NK-92 treated with Interleukin-12 subunit alpha and Interleukin-12 subunit beta, amount 100 ng/mL, for 24 hours (cell line): ENCODE data around the gene FAM234A.

Source experiments
- DNase-seq: peaks from one replicate; lab custom pipeline; 2025; lab: John Stamatoyannopoulos, UW

FAM234A gene

DNA sequence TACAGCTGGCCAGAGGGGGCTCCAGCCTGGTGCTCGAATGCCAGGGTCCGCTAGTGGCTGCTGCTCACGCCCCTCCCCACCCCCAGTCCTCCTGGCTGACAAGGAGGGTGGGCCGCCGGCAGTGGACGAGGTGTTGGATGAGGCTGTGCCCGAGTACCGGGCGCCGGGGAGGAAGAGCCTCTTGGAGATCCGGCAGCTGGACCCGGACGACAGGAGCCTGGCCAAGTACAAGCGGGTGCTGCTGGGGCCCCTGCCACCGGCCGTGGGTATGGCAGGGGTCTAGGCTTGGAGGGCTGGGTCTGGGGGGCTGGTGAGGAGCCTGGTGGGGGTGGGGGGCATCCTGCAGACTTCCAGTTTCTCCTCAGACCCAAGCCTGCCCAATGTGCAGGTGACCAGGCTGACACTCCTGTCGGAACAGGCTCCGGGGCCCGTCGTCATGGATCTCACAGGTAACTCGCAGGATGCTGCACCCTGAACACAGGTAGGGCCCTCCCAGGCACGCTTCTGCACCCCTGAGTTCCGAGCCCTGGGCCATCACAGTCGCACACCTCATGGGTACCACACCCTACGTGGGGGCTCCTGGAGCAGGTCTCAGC is 47.1 kb downstream of the FAM234A start:
- no peak for DNase-seq

DNA sequence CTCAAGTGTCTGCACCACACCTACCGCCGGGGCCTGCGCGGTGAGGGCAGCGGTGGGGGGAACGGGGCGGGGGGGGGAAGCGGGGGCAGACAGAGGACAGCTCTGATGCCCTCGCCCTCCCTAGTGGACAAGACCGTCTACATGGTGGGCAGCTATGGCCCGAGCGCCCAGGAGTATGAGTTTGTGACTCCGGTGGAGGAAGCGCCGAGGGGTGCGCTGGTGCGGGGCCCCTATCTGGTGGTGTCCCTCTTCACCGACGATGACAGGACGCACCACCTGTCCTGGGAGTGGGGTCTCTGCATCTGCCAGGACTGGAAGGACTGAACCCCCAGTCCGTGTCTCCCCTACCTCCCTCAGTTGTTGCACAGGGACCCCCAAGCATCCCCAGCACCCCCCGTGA is 47.9 kb downstream of the FAM234A start:
- DNase-seq = no peak

DNA sequence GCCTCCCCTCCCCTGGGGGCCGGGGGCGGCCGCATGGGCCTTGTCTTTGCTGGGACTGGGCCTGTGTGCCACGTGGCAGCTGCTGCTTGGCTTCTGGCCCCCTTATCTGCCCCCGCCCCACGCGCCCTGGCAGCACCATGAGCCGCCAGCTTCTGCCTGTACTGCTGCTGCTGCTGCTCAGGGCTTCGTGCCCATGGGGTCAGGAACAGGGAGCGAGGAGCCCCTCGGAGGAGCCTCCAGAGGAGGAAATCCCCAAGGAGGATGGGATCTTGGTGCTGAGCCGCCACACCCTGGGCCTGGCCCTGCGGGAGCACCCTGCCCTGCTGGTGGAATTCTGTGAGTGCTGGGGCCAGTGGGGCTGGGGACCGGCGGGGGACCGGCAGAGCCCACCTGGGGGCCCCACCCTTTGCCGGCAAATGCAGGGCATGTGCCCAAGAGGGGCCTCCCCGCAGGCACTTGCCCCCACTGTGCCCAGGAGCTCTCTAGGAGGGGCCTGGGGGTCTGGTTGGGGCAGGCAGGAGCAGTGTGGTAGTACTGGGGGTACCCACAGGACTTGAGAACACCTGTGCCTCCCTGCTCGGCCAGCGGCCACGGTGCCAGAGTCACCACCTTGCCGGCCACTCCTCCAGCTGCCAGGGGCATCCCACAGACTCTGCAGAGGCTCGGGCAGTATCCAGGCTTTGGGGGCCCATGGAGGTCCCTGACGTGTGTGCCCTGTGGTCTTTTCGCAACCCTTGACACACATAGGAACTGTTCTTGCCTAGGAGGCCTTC is 48.6 kb downstream of the FAM234A start, which contains the start of gene PDIA2:
Gene PDIA2 (plus strand): TSS at position 132 of the 773 bp plus-strand sequence. CDS start 6 bp downstream, at position 138.
- no peak for DNase-seq

DNA sequence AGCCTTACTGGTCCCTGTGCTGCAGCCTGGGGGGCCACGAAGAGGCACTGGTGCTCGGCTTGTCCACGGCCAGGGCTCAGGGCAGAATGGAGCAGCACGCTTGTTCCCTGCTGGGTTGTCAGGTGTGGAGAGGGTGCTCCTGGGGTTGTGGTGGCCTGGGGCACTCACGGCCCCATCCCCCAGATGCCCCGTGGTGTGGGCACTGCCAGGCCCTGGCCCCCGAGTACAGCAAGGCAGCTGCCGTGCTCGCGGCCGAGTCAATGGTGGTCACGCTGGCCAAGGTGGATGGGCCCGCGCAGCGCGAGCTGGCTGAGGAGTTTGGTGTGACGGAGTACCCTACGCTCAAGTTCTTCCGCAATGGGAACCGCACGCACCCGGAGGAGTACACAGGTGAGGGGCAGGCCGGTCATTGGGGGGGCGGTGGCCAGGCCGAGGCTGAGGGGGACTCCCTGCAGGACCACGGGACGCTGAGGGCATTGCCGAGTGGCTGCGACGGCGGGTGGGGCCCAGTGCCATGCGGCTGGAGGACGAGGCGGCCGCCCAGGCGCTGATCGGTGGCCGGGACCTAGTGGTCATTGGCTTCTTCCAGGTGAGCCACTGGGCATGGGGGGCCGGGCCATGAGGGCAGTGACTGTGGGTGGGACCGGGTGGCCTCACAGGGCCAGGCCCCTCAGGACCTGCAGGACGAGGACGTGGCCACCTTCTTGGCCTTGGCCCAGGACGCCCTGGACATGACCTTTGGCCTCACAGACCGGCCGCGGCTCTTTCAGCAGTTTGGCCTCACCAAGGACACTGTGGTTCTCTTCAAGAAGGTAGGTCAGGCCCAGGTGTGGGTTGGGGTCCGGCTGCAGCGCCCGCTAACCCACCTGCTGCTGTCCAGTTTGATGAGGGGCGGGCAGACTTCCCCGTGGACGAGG is 49.8 kb downstream of the FAM234A start:
- DNase-seq = no peak

DNA sequence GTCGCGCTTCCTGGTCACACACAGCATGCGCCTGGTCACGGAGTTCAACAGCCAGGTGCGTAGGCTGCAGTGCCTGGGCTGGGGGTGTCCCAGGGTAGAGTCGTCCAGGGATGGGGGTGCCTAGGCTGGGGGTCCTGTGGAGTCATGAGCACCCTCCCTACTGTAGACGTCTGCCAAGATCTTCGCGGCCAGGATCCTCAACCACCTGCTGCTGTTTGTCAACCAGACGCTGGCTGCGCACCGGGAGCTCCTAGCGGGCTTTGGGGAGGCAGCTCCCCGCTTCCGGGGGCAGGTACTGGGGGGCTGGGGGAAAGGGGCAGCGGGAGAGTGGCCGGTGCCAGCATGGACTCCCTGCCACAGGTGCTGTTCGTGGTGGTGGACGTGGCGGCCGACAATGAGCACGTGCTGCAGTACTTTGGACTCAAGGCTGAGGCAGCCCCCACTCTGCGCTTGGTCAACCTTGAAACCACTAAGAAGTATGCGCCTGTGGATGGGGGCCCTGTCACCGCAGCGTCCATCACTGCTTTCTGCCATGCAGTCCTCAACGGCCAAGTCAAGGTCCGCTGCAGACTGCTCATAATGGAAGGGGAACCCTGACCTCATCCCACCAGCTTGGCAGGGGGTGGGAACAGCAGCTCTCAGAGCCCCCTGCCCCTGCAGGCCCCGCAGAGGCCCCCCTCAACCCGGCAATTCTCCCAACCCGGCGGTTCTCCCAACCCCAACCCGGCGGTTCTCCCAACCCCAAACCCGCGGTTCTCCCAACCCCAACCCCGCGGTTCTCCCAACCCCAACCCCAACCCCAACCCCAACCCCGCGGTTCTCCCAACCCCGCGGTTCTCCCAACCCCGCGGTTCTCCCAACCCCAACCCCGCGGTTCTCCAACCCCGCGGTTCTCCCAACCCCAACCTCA is 50.8 kb downstream of the FAM234A start:
- DNase-seq = no peak

DNA sequence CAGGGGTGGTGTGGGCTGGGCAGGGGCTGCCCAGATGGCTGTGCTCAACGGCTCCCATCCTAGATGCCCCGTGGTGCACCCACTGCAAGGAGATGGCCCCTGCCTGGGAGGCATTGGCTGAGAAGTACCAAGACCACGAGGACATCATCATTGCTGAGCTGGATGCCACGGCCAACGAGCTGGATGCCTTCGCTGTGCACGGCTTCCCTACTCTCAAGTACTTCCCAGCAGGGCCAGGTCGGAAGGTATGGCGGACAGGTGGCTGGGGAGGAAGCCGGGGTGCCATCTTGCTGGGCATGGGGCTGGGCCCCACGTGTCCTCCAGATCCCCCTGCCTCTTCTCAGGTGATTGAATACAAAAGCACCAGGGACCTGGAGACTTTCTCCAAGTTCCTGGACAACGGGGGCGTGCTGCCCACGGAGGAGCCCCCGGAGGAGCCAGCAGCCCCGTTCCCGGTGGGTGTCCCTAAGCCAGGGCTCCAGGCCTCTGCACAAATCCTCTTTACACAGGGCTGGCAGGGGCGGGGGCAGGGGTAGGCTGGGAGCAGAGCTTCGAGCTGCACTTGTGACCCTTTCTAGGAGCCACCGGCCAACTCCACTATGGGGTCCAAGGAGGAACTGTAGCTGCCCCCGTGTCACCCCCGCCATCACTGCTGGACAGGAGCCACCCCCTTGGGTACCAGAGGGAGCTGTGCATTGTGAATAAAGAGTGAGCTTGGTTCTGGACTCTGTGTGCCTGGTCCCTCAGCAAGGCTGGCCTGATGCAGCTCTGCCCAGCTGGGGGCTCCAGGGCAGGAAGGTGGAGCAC is 52.1 kb downstream of the FAM234A start:
- no peak for DNase-seq

DNA sequence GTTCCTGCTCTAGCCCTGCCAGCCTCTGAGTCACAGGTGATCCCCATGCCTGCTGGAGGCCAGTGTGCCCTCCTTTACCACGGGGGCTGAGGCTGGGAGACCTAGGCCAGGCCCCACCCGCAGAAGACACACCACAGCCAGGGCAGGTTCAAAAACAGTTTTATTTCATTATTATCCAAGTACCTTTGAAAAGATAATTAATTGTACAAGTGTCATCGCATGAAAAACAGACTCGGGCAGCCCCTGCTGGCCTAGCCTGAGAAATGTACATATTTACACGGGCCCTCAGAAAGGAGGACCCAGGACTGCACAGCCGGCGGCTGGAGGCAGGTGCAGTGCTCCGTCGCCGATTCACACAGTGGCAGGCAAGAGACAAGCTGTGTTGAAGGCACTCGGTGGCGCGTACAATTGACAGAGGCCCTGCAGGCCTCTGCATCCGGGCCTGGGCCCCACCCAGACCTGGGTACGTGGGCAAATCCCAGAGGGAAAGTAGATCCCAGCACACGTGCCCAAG is 52.7 kb downstream of the FAM234A start:
- no peak for DNase-seq

DNA sequence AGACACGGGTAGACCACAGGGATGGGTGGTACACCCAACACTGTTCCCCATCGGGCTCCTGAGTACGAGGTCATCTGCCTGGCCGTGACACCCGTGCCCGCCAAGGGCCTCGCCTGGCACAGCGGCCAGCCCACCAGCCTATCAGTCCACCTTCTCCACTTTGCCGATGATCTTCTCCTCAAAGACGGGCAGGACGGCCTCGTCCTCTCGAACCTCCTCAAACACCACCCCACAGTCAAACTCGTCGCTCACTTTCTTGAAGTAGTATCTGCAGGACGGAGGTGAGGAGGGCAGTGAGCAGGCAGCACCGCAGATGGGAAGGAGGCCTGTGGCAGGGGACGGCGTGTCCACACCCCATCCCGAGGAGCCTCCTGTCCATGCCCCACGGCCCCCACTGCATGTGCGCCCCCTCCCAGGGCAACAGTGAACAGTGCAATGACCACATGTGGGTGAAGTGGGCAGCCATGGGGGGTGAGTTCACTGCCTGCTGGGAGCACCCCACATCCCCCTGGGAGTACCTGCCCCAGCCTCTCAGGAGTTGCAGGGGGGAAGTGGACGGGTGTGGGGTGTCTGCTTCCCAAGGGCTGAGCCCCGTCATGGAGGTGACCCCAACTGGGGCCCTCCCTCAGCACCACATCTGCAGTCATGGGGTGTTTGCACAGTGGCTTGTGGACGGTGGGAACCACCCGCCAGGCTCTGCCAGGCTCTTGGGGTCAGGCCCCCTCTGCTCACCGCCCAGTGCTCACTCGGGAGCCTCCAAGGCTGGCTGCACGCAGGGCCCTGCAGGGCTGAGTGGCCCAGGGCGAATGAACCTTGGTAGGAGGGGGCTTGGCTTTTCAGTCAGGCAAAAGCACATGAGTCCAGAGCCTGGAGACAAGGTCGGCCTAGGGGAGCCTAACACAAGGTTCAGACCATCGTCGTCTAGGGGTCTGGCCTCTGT is 53.6 kb downstream of the FAM234A start:
- DNase-seq = no peak

DNA sequence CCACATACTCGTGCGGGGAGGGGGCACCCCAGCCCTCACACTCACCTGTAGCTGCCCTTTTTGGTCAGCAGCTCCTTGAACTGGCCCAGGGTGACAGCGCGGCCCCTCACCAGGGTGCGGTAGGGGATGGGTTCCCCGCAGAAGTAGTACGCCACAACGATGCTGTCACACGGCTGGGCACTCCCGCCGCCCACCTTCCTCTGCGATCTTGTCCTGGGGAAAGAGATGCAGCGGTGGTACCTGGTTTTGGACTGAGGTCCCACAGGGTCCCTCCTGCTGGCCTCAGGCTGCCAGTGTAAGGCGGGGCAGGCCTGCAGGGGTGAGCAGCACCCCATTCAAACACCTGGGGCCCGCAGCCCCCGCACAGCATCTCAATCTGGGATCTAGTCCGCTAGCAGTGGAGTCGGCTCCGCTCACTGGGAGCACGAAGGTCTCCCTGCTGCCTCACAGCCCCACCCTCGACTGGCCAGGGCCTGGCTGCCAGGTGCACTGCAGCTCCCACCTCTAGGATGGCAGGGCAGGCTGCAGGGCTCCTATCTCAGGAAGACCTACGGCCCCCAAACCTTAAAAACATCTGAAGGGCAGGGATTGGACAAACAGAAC is 54.9 kb downstream of the FAM234A start:
- no peak for DNase-seq

DNA sequence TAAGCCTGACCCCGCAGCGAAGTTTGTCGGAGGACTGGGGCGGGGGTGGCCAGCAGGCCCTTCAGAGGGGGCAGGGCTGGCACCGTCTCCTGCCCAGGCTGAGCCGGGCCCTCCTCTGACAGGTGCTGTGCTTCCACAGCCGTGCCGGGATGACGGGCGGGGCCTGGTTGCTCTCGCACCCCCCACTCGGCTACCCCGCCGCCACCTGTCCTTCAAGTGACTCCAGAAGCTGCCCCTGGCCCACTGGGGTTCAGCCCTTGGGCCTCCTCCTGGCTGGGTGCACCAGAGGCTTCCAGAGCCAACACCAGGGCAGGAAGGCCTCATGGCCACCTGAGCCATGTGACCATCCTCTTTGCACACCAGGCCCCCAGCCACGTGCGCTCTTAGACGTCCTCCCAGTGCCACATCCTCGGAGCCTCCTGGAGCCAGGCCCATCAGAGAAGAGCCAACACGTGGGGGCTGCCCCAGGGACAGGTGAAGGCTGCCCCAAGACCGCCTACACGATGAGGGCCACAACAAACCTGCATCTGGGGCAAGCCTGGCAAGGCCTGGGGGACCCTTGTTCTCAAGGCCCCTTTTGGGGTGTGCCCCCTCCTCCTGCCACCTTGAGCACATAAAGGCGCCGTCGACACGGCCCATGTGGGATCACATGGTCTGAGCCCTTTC is 55.5 kb downstream of the FAM234A start:
- DNase-seq = no peak

DNA sequence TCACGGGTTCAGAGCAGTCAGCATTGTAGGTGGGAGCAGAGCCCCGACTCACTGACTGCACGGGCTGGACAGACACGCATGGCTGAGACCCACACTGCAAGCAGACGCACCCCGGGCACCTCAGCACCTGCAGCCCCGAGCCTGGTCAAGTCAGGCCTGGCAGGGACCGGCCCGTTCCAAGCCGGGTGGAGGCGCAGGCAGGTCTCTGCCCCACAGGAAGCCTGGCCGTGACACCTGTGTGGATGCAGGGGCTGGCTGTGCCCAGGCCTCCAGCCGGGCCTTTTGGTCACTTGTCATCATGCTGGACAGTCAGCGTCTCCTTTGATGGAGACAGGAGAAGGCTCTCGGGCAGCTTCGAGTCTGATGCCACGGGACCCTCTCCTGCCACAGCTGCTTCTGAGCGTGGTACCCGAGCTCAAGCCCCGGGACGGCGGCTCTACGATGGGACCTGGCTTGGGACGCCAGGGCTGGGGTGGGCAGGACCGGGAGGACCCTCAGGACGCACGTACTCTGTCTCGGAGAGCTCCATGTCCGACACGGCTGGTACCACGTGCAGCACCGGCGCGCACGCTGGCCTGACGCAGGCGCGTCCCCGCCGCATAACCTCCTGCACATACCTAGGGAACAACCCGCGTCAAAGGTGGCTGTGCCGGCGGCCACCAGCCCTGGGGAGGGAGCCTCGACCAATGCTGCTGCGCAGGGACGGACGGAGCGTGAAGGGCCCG is 56.2 kb downstream of the FAM234A start:
- DNase-seq = no peak

DNA sequence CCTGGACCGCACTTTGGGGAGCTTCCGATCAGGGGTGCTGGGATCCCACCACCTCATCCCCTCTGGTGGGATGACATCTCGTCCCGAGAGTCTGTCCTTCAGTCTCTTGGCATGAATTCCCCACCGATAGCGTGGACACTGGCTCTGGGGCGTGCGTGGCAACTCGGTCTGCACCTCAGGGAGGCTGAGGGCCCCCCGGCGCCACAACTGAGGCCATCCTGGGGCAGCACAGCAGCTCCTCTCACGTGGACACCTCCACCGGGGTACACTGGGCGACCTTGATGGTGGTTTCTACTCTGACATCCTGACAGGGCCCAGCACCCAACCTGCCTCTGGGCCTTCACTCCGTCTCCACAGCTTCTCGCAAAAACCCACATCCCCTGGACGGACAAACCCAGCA is 56.9 kb downstream of the FAM234A start:
- DNase-seq = no peak

DNA sequence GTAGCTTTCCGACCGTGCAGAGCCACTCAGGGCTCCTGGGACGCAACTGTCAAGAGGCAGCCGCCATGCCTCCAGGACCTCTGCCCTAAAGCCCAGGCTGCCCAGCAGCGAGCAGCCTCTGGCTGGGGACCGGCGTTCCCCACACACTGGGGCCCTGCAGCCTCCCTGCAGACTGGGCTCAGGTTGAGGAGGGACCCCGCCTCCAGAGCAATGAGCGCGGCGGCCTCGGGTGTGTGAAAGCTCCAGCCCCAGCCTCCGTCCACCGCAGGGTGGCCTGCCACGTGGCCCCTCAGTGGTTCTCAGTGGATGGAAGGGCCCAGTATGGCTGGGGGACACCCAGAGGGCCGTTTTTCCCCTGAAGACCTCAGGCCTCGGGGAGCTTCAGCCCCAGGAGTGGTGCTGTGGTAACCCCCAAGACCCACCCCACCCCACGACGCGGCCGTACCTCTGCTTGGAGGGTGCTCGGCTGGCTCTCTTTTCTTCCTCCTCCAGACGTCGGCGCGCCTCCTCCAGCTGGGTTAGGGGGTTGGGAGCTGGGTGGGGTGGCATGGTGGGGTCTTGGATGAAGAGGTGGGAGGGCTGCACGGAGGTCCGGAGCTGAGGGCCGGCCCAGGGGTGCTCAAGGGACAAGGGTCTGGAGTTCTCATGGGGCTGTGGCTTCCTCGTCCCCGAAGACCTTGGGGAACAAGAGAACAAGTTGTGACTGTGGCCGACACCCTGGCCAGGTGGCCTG is 58.6 kb downstream of the FAM234A start:
- DNase-seq = no peak

DNA sequence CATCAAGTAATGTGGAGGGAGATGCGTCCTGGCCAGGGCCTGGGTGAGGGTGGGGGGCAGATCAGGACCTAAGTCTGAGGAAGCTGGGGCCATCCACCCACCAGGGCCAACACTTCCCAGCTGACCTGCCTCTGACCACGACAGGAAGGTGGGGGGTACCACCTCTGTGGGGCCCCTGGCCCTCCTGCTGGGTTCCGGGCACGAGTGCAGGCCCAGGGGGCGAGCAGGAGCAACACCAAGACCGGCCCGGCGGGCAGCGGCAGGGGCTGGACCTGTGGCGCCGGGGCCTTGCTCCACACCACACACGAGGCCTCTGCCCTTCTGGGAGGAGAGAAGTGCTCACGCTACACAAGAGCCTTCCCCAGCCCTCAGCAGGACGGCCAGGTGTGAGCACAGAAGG is 61.7 kb downstream of the FAM234A start:
- no peak for DNase-seq

DNA sequence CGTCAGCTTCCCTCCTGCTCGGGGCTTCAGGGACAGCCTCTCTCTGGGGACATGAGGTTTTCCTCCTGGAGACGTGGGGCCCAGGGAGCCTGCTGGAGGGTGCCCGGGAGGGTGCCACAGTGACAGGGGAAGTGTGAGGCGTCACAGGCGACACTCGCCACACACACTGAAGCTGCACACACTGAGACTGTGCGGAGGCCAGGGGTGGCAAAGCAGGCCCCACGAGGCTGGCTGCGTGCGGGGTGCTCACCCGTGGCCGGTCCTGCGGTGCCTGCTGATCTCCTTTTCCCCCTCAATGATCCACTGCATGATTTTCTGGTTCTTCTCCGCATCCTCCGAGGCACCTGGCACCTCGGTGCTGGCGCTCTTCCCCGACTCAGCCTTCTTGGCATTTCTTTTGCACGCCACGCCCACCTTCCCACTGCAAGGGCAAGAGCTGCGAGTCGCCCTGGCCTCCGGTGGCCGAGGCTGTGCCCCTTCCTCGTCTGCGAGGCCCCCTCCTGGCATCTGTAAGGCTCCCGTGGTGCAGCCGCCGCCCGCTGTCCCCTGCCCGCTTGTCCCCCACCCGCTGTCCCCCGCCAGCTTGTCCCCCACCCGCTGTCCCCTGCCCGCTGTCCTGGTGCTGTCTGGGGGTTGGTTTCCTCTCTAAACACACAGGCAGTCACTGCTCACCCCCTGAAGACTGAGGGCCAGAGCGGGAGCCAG is 62.3 kb downstream of the FAM234A start:
- DNase-seq = no peak

DNA sequence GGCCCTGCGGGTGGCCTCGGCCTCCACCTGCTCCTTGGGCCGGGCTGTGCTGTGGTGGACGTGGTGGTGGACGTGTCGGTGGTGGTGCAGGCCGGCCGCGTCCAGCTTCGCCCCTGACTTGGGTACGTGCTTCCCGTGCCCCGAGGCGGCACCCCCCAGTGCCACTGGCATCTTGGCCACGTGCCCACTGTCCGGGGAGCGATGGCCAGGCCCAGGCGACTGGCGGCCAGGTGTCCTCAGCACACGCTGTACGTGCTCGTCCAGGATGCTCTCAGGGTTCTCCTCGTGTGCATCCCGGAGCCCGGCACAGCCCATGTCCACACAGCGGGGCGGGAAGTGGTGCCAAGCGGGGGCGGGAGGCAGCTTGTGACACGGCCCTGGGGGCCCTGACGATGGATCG is 63.2 kb downstream of the FAM234A start:
- DNase-seq = no peak
